A549 (cell line): ENCODE results near the gene TRUB1. TPM values are rescaled to one million over a fixed set of nuclear protein-coding genes. Genes with fewer than 3 reads are reported as not detected.

Experiments
- ATAC-seq, 2 experiments: fragments of 200-7000 bp in 1 of 2; fragments of >200 bp in 1 of 2; cut with Nextera tagmentation in 1 of 2; cut with Tn5 transposase in 1 of 2; 3 replicates each; pipeline versions ENCODE4 v1.8.0 to v1.9.1; 2018 to 2020; ENCODE audit warnings: mild to moderate bottlenecking in 1 of 2, moderate library complexity in 1 of 2
- CTCF ChIA-PET: fragments of 300-600 bp; sonication (Branson Sonifier 250); formaldehyde crosslinking; extraction: SDS; loops from one replicate; lab custom pipeline; 2021; ENCODE audit warnings: antibody characterized with exemption, inconsistent platforms; lab: Yijun Ruan, JAX
- POLR2A ChIA-PET: fragments of 350-600 bp; formaldehyde crosslinking; extraction: SDS; loops from one replicate; lab custom pipeline; 2021; ENCODE audit warnings: antibody characterized with exemption, inconsistent platforms; lab: Yijun Ruan, JAX
- DNase-seq, 2 experiments: peaks; one replicate each; pipeline versions ENCODE4 v3.0.0 to v3.0.0-alpha.2; 2011 to 2016; ENCODE audit warnings: low read depth in 1 of 2, low spot score in 1 of 2
- FAIRE-seq: peaks from 2 replicates; lab custom pipeline; 2011; peaks lifted over from hg19 to GRCh38; lab: Jason Lieb, UNC
- H3K27ac ChIP-seq, 2 experiments: fragments of >200 bp; sonication (Bioruptor Twin); formaldehyde crosslinking; 3 replicates each; pipeline ENCODE4 v1.5.1; 2016 to 2017
- H3K4me1 ChIP-seq: fragments of >200 bp; sonication (Bioruptor Twin); formaldehyde crosslinking; 3 replicates; pipeline ENCODE4 v1.6.1; 2016
- H3K4me2 ChIP-seq: fragments of >200 bp; sonication (Bioruptor Twin); formaldehyde crosslinking; 3 replicates; pipeline ENCODE4 v1.6.1; 2016
- H3K4me3 ChIP-seq: fragments of >200 bp; sonication (Bioruptor Twin); formaldehyde crosslinking; 3 replicates; pipeline ENCODE4 v1.5.1; 2016
- H3K9me3 ChIP-seq: fragments of >200 bp; sonication (Bioruptor Twin); formaldehyde crosslinking; 3 replicates; pipeline ENCODE4 v1.6.1; 2016
- EHMT2 ChIP-seq: fragments of 200-600 bp; sonication (generic); IDR thresholded peaks from 2 replicates; pipeline ENCODE4 v1.6.1; 2016; ENCODE audit warnings: antibody characterized with exemption, low read depth, mild to moderate bottlenecking, moderate library complexity
- ESRRA ChIP-seq: fragments of 150-350 bp; IDR thresholded peaks from 2 replicates; pipeline ENCODE4 v1.6.1; 2014; ENCODE audit warnings: mild to moderate bottlenecking, low read length, borderline replicate concordance
- FOSB ChIP-seq: fragments of 250-450 bp; sonication (Bioruptor Pico); IDR thresholded peaks from 2 replicates; pipeline ENCODE4 v1.5.0; 2020; ENCODE audit warnings: mild to moderate bottlenecking, moderate library complexity
- GATA3 ChIP-seq: IDR thresholded peaks from 2 replicates; pipeline ENCODE4 v1.6.1; 2012; ENCODE audit warnings: borderline replicate concordance
- HOXA7 ChIP-seq: fragments of 250-450 bp; sonication (Bioruptor Pico); IDR thresholded peaks from 2 replicates; pipeline ENCODE4 v1.5.0; 2020; ENCODE audit warnings: mild to moderate bottlenecking, moderate library complexity
- JUNB ChIP-seq: fragments of >200 bp; sonication (Bioruptor Twin); formaldehyde crosslinking; IDR thresholded peaks from 2 replicates; pipeline ENCODE4 v1.6.1; 2016
- KDM5A ChIP-seq: fragments of 200-600 bp; sonication (generic); IDR thresholded peaks from 2 replicates; pipeline ENCODE4 v1.6.1; 2016; ENCODE audit warnings: antibody characterized with exemption, mild to moderate bottlenecking
- MAFK ChIP-seq: fragments of 450-650 bp; IDR thresholded peaks from 2 replicates; pipeline ENCODE4 v1.6.1; 2014; ENCODE audit not compliant: partially characterized antibody
- MYC ChIP-seq: IDR thresholded peaks from 2 replicates; pipeline ENCODE4 v1.6.1; 2012; ENCODE audit warnings: mild to moderate bottlenecking, inconsistent platforms, low read length, improper control_type of control experiment, borderline replicate concordance
- NFE2L2 ChIP-seq: fragments of 150-350 bp; conservative IDR thresholded peaks from 2 replicates; pipeline ENCODE4 v1.6.1; 2014; ENCODE audit warnings: low read length
- POLR2A ChIP-seq: IDR thresholded peaks from 2 replicates; pipeline ENCODE4 v1.6.1; 2012; ENCODE audit warnings: mild to moderate bottlenecking, low read length
- RARB ChIP-seq: fragments of 250-450 bp; sonication (Bioruptor Pico); IDR thresholded peaks from 2 replicates; pipeline ENCODE4 v1.8.0; 2021; ENCODE audit warnings: mild to moderate bottlenecking, moderate library complexity
- RFX5 ChIP-seq: fragments of 450-650 bp; IDR thresholded peaks from 2 replicates; pipeline ENCODE4 v1.7.1; 2014; ENCODE audit warnings: antibody characterized with exemption, mild to moderate bottlenecking, moderate library complexity
- SREBF2 ChIP-seq: fragments of 450-650 bp; IDR thresholded peaks from 2 replicates; pipeline ENCODE4 v1.6.1; 2014; ENCODE audit warnings: mild to moderate bottlenecking, moderate library complexity
- ZFP36 ChIP-seq: fragments of 450-650 bp; IDR thresholded peaks from 2 replicates; pipeline ENCODE4 v1.6.1; 2014; ENCODE audit warnings: borderline replicate concordance; ENCODE audit not compliant: partially characterized antibody
- ZNF302 ChIP-seq: fragments of 250-450 bp; sonication (Bioruptor Pico); IDR thresholded peaks from 2 replicates; pipeline ENCODE4 v1.9.0; 2021; ENCODE audit warnings: inconsistent platforms, mild to moderate bottlenecking, moderate library complexity
- ZSCAN20 ChIP-seq: fragments of 250-450 bp; sonication (Bioruptor Pico); IDR thresholded peaks from 2 replicates; pipeline ENCODE4 v1.8.0; 2022; ENCODE audit warnings: mild to moderate bottlenecking, moderate library complexity
- WGBS: methylation state at CpG from one replicate; pipeline ENCODE4 v1.1.6; 2017; ENCODE audit errors: missing lambda C conversion rate; 5-methylcytosine and 5-hydroxymethylcytosine counted together
- polyA plus RNA-seq, 4 experiments: library from polyadenylated mRNA; depleted of rRNA in 3 of 4; stranded (reverse); fragments of >200 nt; fragmentation: RNase III in 1 of 4; extraction: RNeasy Plus Mini Kit Qiagen cat#74134 plus additional on column Dnase treatment in 1 of 4; gene quantifications; 2 replicates in 3 of 4; 3 replicates in 1 of 4; pipeline ENCODE4 v1.2.3, GENCODE V29; 2011 to 2017
- TF ChIP-seq, protein P1 (sequence below): fragments of >200 bp; sonication (Bioruptor Twin); formaldehyde crosslinking; IDR thresholded peaks from 2 replicates; pipeline ENCODE4 v1.6.1; 2016
- TF ChIP-seq, protein P2 (sequence below): IDR thresholded peaks from 2 replicates; pipeline ENCODE4 v1.6.1; 2012; ENCODE audit warnings: low read depth, borderline replicate concordance
- TF ChIP-seq, protein P3 (sequence below): fragments of 200-600 bp; sonication (generic); IDR thresholded peaks from 2 replicates; pipeline ENCODE4 v1.6.1; 2016; ENCODE audit warnings: antibody characterized with exemption, mild to moderate bottlenecking, moderate library complexity

The TRUB1 gene
- polyA plus RNA-seq, 2 of the 4 experiments (the other 2 are of a cell fraction): 19.5 to 40.4 TPM

DNA sequence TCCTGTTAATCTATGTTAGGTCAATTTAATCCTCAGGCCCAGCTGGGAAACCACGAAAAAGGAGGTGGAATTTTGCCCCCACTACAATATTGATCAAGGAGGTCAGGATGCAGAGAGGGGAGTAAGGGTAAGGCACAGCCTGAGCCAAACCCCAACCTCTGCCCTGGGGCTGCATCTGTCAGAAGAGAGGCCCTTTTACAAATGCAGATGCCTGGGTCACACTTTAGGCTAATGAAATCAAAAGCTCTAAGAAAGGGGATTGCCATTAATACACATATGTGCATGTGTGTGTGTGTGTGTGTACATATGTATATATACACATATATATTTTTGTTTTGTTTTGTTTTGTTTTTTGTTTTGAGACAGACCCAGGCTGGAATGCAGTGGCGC is 25.5 kb upstream of the TRUB1 start:
- Histone ChIP-seq H3K9me3 (no peaks in the 10 kb centered on the region), H3K4me1 (peaks cover 13% of the 10 kb centered on the region), H3K27ac (no peak overlapping the region), H3K4me3 (no peak overlapping the region), H3K4me2 (no peak overlapping the region)
- DNase-seq: no peak
- ChIA-PET POLR2A (no interaction called here), CTCF (interaction anchor here (1.8 kb wide), 1 partner anchor 35 kb away, joined by 8 read pairs; no protein-coding TSS in a partner anchor)
- FAIRE-seq: no peak
- TF ChIP-seq RFX5: no peak
- TF ChIP-seq HOXA7 (CRISPR knock-in tag): no peak
- TF ChIP-seq KDM5A: no peak
- no peak for TF ChIP-seq ZNF302
- TF ChIP-seq MAFK: no peak
- no peak for ATAC-seq
- WGBS: 64% methylated on average over 2 of the region's 2 CpGs

DNA sequence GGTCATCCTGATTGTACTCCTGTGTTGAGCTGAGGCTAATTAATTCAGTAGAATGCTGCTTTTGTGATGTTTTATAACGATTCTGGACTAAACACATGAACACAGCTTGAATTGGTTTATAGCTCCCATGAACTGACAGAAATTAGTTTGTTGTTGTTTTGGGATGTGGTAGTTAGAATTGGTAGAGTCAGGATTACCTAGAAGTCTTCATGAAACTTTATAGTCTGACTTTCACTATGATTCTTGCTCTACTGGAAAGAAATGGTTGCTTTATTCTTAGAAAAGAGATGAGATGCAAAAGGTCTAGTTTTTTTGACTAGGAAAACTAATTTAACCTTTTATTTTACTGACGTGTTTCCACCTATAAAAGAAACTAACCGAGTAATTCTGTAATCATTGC is 23.4 kb upstream of the TRUB1 start:
- TF ChIP-seq SREBF2 (no peak), MAFK (no peak), GATA3 (no peak), ZFP36 (no peak), JUNB (no peak), ZSCAN20 (no peak), ESRRA (no peak)
- TF ChIP-seq, protein P1, sequence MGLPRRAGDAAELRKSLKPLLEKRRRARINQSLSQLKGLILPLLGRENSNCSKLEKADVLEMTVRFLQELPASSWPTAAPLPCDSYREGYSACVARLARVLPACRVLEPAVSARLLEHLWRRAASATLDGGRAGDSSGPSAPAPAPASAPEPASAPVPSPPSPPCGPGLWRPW: no peak
- TF ChIP-seq, protein P2, sequence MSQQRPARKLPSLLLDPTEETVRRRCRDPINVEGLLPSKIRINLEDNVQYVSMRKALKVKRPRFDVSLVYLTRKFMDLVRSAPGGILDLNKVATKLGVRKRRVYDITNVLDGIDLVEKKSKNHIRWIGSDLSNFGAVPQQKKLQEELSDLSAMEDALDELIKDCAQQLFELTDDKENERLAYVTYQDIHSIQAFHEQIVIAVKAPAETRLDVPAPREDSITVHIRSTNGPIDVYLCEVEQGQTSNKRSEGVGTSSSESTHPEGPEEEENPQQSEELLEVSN: no peak
- no peaks in the 10 kb centered on the region for H3K9me3 ChIP-seq
- H3K4me1 ChIP-seq: peaks cover 26% of the 10 kb centered on the region
- ATAC-seq: no peak
- H3K27ac ChIP-seq: no peak overlapping the region
- no peak overlapping the region for H3K4me3 ChIP-seq
- ChIA-PET POLR2A (no interaction called here), CTCF (interaction anchor here (1.0 to 1.8 kb wide), 4 partner anchors 9 to 37 kb away, joined by 3 to 5 read pairs (median 4); no protein-coding TSS in a partner anchor)
- WGBS: 58% methylated on average over 3 of the region's 3 CpGs
- FAIRE-seq: no peak
- peak overlapping the region; percentile 38; the same call in 2 of the 3 replicates for H3K4me2 ChIP-seq
- DNase-seq: no peak

DNA sequence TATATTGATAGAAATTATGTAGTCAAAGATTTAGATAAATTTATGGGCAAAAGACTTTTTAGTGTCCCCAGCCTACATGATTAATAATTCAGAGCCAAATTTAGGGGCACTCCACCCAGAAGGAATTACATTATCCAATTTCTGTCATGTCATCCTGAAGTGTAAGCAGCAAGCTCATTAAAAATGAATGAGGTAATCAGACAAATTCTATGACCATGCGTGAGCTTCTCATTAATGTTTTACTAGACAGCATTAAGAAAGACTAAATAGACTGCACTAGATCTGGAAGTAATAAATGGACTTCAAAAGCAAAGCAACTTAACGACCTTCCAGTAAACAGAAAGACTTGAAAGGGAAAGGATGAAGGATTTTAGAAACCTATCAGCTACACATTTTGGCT is 22.7 kb upstream of the TRUB1 start:
- ChIA-PET POLR2A (no interaction called here), CTCF (interaction anchor here (1.8 kb wide), 2 partner anchors 8 to 36 kb away, joined by 4 to 5 read pairs; no protein-coding TSS in a partner anchor)
- no peak for ATAC-seq
- H3K9me3 ChIP-seq: no peaks in the 10 kb centered on the region
- peaks cover 26% of the 10 kb centered on the region for H3K4me1 ChIP-seq
- peak; percentile 18 for FAIRE-seq
- H3K4me3 ChIP-seq: no peak overlapping the region
- DNase-seq: peak in 1 of 2 experiments; percentile 9
- H3K4me2 ChIP-seq: peak overlapping the region; percentile 38
- TF ChIP-seq NFE2L2: peak; percentile 18; the same call in 1 of the 2 replicates
- TF ChIP-seq MAFK: peak; percentile 60
- TF ChIP-seq MYC: no peak
- TF ChIP-seq RARB: no peak
- no peak overlapping the region for H3K27ac ChIP-seq
- 24% methylated on average over 2 of the region's 2 CpGs for WGBS

DNA sequence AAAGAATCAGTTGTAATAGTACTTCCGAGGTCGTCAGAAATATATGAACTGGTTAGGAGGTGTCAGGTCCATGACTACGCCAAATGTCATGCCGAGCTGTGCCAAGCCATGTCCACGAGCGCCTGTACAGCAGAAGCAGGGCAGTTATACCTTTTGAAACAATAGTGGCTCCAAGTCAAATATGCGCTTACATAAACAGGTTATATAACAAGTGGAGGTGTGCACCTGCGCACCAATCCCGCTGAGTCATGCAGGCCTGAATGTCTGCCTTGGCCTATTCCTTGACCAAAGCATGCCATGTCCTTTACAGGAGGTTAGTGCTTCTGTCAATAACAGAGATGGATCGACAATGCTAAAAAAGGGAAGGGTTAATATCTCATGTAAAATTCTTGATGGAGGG is 21.3 kb upstream of the TRUB1 start:
- WGBS: 94% methylated on average over 10 of the region's 10 CpGs
- no peak for FAIRE-seq
- Histone ChIP-seq H3K4me3 (no peak overlapping the region), H3K4me1 (peaks cover 26% of the 10 kb centered on the region), H3K27ac (no peak overlapping the region), H3K9me3 (no peaks in the 10 kb centered on the region), H3K4me2 (no peak overlapping the region)
- TF ChIP-seq FOSB: no peak
- TF ChIP-seq, protein P3, sequence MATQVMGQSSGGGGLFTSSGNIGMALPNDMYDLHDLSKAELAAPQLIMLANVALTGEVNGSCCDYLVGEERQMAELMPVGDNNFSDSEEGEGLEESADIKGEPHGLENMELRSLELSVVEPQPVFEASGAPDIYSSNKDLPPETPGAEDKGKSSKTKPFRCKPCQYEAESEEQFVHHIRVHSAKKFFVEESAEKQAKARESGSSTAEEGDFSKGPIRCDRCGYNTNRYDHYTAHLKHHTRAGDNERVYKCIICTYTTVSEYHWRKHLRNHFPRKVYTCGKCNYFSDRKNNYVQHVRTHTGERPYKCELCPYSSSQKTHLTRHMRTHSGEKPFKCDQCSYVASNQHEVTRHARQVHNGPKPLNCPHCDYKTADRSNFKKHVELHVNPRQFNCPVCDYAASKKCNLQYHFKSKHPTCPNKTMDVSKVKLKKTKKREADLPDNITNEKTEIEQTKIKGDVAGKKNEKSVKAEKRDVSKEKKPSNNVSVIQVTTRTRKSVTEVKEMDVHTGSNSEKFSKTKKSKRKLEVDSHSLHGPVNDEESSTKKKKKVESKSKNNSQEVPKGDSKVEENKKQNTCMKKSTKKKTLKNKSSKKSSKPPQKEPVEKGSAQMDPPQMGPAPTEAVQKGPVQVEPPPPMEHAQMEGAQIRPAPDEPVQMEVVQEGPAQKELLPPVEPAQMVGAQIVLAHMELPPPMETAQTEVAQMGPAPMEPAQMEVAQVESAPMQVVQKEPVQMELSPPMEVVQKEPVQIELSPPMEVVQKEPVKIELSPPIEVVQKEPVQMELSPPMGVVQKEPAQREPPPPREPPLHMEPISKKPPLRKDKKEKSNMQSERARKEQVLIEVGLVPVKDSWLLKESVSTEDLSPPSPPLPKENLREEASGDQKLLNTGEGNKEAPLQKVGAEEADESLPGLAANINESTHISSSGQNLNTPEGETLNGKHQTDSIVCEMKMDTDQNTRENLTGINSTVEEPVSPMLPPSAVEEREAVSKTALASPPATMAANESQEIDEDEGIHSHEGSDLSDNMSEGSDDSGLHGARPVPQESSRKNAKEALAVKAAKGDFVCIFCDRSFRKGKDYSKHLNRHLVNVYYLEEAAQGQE: no peak
- no peak for TF ChIP-seq ESRRA
- TF ChIP-seq MAFK: peak; percentile 51
- no peak for TF ChIP-seq POLR2A
- TF ChIP-seq EHMT2: no peak
- ATAC-seq: no peak
- ChIA-PET POLR2A (no interaction called here), CTCF (no interaction called here)
- DNase-seq: no peak
